Left lung (tissue), 10 donors: ENCODE data around the gene STYXL1. TPM values are rescaled to one million over a fixed set of nuclear protein-coding genes. Genes with fewer than 3 reads are reported as not detected.

Experiments used
- ATAC-seq: fragments of 200-7000 bp; cut with Tn5 transposase; one replicate; pipeline ENCODE4 v1.9.1; 2020; ENCODE audit warnings: moderate library complexity
- DNase-seq, 4 donors: peaks; one replicate each; pipeline ENCODE4 v3.0.0-alpha.2; 2013 to 2020
- H3K27ac ChIP-seq, 2 donors: fragments of 200-600 bp; sonication (generic) in 1 of 2; one replicate each; pipeline versions ENCODE4 v1.5.0 to v1.8.0; 2020 to 2021
- H3K27me3 ChIP-seq, 2 donors: fragments of 200-600 bp; sonication (generic) in 1 of 2; one replicate each; pipeline versions ENCODE4 v1.5.0 to v1.8.0; 2020 to 2021
- H3K36me3 ChIP-seq, 2 donors: fragments of 200-600 bp; sonication (generic) in 1 of 2; one replicate each; pipeline versions ENCODE4 v1.5.0 to v1.8.0; 2020 to 2021
- H3K4me1 ChIP-seq, 2 donors: fragments of 200-600 bp; one replicate each; pipeline ENCODE4 v1.8.0; 2021
- H3K4me3 ChIP-seq, 2 donors: fragments of 200-600 bp; sonication (generic) in 1 of 2; one replicate each; pipeline versions ENCODE4 v1.5.0 to v1.8.0; 2020 to 2021; ENCODE audit warnings: mild to moderate bottlenecking in 1 of 2
- H3K9me3 ChIP-seq, 2 donors: fragments of 200-600 bp; sonication (generic) in 1 of 2; one replicate each; pipeline versions ENCODE4 v1.5.0 to v1.8.0; 2020 to 2021
- CTCF ChIP-seq, 2 donors: fragments of 200-600 bp; sonication (generic) in 1 of 2; IDR thresholded peaks; one replicate each; pipeline versions ENCODE4 v1.5.0 to v1.8.0; 2021; ENCODE audit warnings: antibody characterized with exemption in 2 of 2
- intact Hi-C, 2 donors: fragments of 100-400 bp; cut with DNase I; formaldehyde crosslinking; loops; one replicate each; pipeline versions ENCODE4 v1.11.2 to v1.14.2; 2022
- polyA plus RNA-seq, 6 donors: library from polyadenylated mRNA; unstranded; fragments of 120-200 nt; gene quantifications; one replicate each; pipeline ENCODE4 v1.2.1, GENCODE V29; 2013; ENCODE audit not compliant: insufficient read length in 6 of 6
- total RNA-seq, 2 donors: library from RNA; stranded (reverse); fragmentation: NEBNext Ultra II Directional; extraction: Animal tissue kit (Norgen Biotek cat#: 25700); gene quantifications; one replicate each; pipeline ENCODE4 v1.2.1, GENCODE V29; 2021
- donor health status: DM: no; HTN: yes; CAD: no.
- donor health status: DM: no; HTN: no; CAD: no.

STYXL1 gene
- total and polyA plus RNA-seq, 8 donors, result 32.4 to 49.5 (median 37.7) TPM

- intact Hi-C loops, result no loop called here
- Histone ChIP-seq H3K4me1 (peaks cover 0 to 10% of the 10 kb centered on the region in 2 donors), H3K36me3 (peaks cover 0 to 77% of the 10 kb centered on the region in 2 donors), H3K27me3 (no peaks in the 10 kb centered on the region), H3K9me3 (no peaks in the 10 kb centered on the region), H3K4me3 (no peak overlapping the region), H3K27ac (no peak overlapping the region)
- ATAC-seq, result no peak
- peak in 1 of 4 donors; percentile 74 for DNase-seq
- TF ChIP-seq CTCF (IDR thresholded peaks at IDR 0.05), result no peak
Measured at GRCh38 chr7:75985518-75986146, 62.2 kb downstream of the STYXL1 start.

GRCh38 chr7:75985009-75985517 lies 62.7 kb downstream of the STYXL1 start:
- intact Hi-C loops, result no loop called here
- Histone ChIP-seq H3K27me3 (no peaks in the 10 kb centered on the region), H3K4me3 (no peak overlapping the region), H3K36me3 (peaks cover 0 to 83% of the 10 kb centered on the region in 2 donors), H3K4me1 (peaks cover 0 to 10% of the 10 kb centered on the region in 2 donors), H3K9me3 (no peaks in the 10 kb centered on the region), H3K27ac (no peak overlapping the region)
- no peak for TF ChIP-seq CTCF (IDR thresholded peaks at IDR 0.05)
- DNase-seq (no peak), ATAC-seq (no peak)

GRCh38 chr7:75984130-75985008 lies 63.4 kb downstream of the STYXL1 start:
- no peak for TF ChIP-seq CTCF (IDR thresholded peaks at IDR 0.05)
- no peak overlapping the region for H3K27ac ChIP-seq
- H3K27me3 ChIP-seq, result no peaks in the 10 kb centered on the region
- DNase-seq (peak in 1 of 4 donors; percentile 76), ATAC-seq (no peak)
- no peak overlapping the region for H3K4me3 ChIP-seq
- intact Hi-C loops, result no loop called here
- H3K9me3 ChIP-seq, result no peaks in the 10 kb centered on the region
- H3K4me1 ChIP-seq, result peaks cover 0 to 4% of the 10 kb centered on the region in 2 donors
- peaks cover 0 to 89% of the 10 kb centered on the region in 2 donors for H3K36me3 ChIP-seq

GRCh38 chr7:75983471-75984129 lies 64.2 kb downstream of the STYXL1 start:
- ATAC-seq (no peak), DNase-seq (peak in 1 of 4 donors; percentile 66)
- no peaks in the 10 kb centered on the region for H3K4me1 ChIP-seq
- no peak for TF ChIP-seq CTCF (IDR thresholded peaks at IDR 0.05)
- H3K36me3 ChIP-seq, result peaks cover 0 to 97% of the 10 kb centered on the region in 2 donors
- H3K27me3 ChIP-seq, result no peaks in the 10 kb centered on the region
- H3K27ac ChIP-seq, result no peak overlapping the region
- no peak overlapping the region for H3K4me3 ChIP-seq
- intact Hi-C loops, result no loop called here
- no peaks in the 10 kb centered on the region for H3K9me3 ChIP-seq
